ENCODE measurements around the gene PAQR8. TPM values are rescaled to one million over a fixed set of nuclear protein-coding genes. Genes with fewer than 3 reads are reported as not detected.
A peak's percentile ranks its signal among the peaks of the same experiment; 100 is the strongest.

Gene PAQR8
- total and polyA plus RNA-seq, 2 of the 4 experiments (the other 2 are of a cell fraction), result 1.4 to 1.6 TPM

GRCh38 chr6:52389264-52389625, 27.3 kb downstream of the PAQR8 start:
- BruUV-seq (replicated peaks), result no TSS peak
- Histone ChIP-seq H3K9me3 (ENCODE audit: control insufficient read depth, insufficient read depth, low read length) (no peaks in the 10 kb centered on the region), H3K27me3 (ENCODE audit: control insufficient read depth, insufficient read depth, low read length) (no peaks in the 10 kb centered on the region), H3K4me2 (ENCODE audit: low read depth, low read length) (no peak overlapping the region), H3K4ac (ENCODE audit: low read depth, low read length) (no peak overlapping the region), H3K14ac (replicated peaks; ENCODE audit: low read depth, low read length) (no peak overlapping the region), H2BK5ac (ENCODE audit: low read depth, low read length, poor library complexity, severe bottlenecking) (no peak overlapping the region), H2BK120ac (ENCODE audit: low read depth, low read length) (no peak overlapping the region), H4K91ac (ENCODE audit: insufficient read depth, low read depth, low read length) (no peak overlapping the region), H3K23ac (ENCODE audit: low read depth, low read length) (no peak overlapping the region), H2BK20ac (ENCODE audit: low read depth, low read length) (no peak overlapping the region), H3K4me1 (ENCODE audit: control insufficient read depth, insufficient read depth, low read length) (peaks cover 5% of the 10 kb centered on the region), H2AFZ (replicated peaks; ENCODE audit: low read length, poor library complexity) (no peak overlapping the region), H4K20me1 (ENCODE audit: insufficient read depth, low read length) (no peaks in the 10 kb centered on the region), H4K8ac (ENCODE audit: low read depth in 2 of 2, low read length in 2 of 2) (no peak overlapping the region), H3K18ac (ENCODE audit: low read depth, low read length) (no peak overlapping the region), H3K4me3 (ENCODE audit: insufficient read depth, low read depth, low read length) (no peak overlapping the region), H3K79me1 (ENCODE audit: low read depth in 1 of 2, low read length in 2 of 2) (no peaks in the 10 kb centered on the region; a peak in 1 of 4 replicates), H3K36me3 (ENCODE audit: control insufficient read depth, insufficient read depth, low read length) (no peaks in the 10 kb centered on the region), H3K9ac (ENCODE audit: low read depth, low read length) (no peak overlapping the region), H3K56ac (ENCODE audit: extremely low read depth, insufficient read depth, low read length) (no peak overlapping the region), H2AK5ac (ENCODE audit: low read depth, low read length) (no peak overlapping the region), H3K9me1 (ENCODE audit: insufficient read depth, low read length) (peaks cover 8% of the 10 kb centered on the region; the same call in 1 of the 2 replicates), H4K5ac (ENCODE audit: low read depth, low read length) (no peak overlapping the region), H3K27ac (ENCODE audit: insufficient read depth, low read length) (no peak overlapping the region), H2AK9ac (replicated peaks; ENCODE audit: low read depth, low read length, poor library complexity) (no peak overlapping the region), H2BK15ac (ENCODE audit: low read depth, low read length) (no peak overlapping the region)
- ChIA-PET CTCF (interaction anchor here (1.0 to 1.7 kb wide), 3 partner anchors 11 to 107 kb away, joined by 3 to 6 read pairs (median 3); no protein-coding TSS in a partner anchor), POLR2A (ENCODE audit: unreplicated experiment) (no interaction called here)
- intact Hi-C loops (cut with micrococcal nuclease), result no loop called here
- TF ChIP-seq MXI1 (IDR thresholded peaks at IDR 0.05; ENCODE audit: borderline replicate concordance, low read depth, low read length), result no peak
- TF ChIP-seq ELK1 (IDR thresholded peaks at IDR 0.05; ENCODE audit: borderline replicate concordance, low read depth, low read length), result no peak
- TF ChIP-seq MAZ (IDR thresholded peaks at IDR 0.05; ENCODE audit: borderline replicate concordance, low read depth, low read length), result no peak
- no peak for TF ChIP-seq POLR2A (IDR thresholded peaks at IDR 0.05; ENCODE audit: low read depth, low read length)
- no peak for TF ChIP-seq MAFK (IDR thresholded peaks at IDR 0.05; ENCODE audit: low read depth, low read length)
- TF ChIP-seq FOS (IDR thresholded peaks at IDR 0.05; ENCODE audit: low read depth, low read length), result no peak
- TF ChIP-seq RFX5 (IDR thresholded peaks at IDR 0.05; ENCODE audit: low read depth, low read length), result no peak
- TF ChIP-seq SMC3 (IDR thresholded peaks at IDR 0.05; ENCODE audit: low read depth, low read length), result no peak
- TF ChIP-seq RAD21 (IDR thresholded peaks at IDR 0.05; ENCODE audit: low read length), result no peak
- no peak for TF ChIP-seq BHLHE40 (IDR thresholded peaks at IDR 0.05; ENCODE audit: low read depth, low read length)
- TF ChIP-seq RCOR1 (IDR thresholded peaks at IDR 0.05; ENCODE audit: insufficient replicate concordance, low read length), result no peak
- TF ChIP-seq CTCF (conservative IDR thresholded peaks at IDR 0.05; ENCODE audit: low read depth, low read length), result no peak
- TF ChIP-seq USF2 (IDR thresholded peaks at IDR 0.05; ENCODE audit: low read depth, low read length), result no peak
- no peak for TF ChIP-seq CHD1 (IDR thresholded peaks at IDR 0.05; ENCODE audit: low read depth, low read length)
- TF ChIP-seq CEBPB (IDR thresholded peaks at IDR 0.05; ENCODE audit: low read depth, low read length), result no peak
- ATAC-seq (ENCODE audit: low read depth) (0 out of 2 replicates have a peak, but pooled peaks have one; percentile 13), DNase-seq (peak; percentile 11)
- no CpG with 5 or more reads among the region's 1 CpG for WGBS, 2 experiments (ENCODE audit: extremely low coverage in 2 of 2, insufficient read length in 1 of 2)
- in situ Hi-C loops (cut with MboI; ENCODE audit: low sequenced_read_pairs), result no loop called here
- dilution Hi-C loops (cut with HindIII; ENCODE audit: low sequenced_read_pairs, unreplicated experiment), result no loop called here
